Activated CD4-positive, alpha-beta T cell treated with anti-CD3 and anti-CD28 coated beads, Interleukin-10, Interleukin-2, amounts not matched to agents 100 ng/mL and 50 ng/mL, durations not matched to agents 16 hours and 8 hours (primary cell): ENCODE measurements around the gene C1orf210.

Experiments
- DNase-seq: peaks from one replicate; pipeline ENCODE4 v3.0.0-alpha.2; 2020

The C1orf210 gene

DNA sequence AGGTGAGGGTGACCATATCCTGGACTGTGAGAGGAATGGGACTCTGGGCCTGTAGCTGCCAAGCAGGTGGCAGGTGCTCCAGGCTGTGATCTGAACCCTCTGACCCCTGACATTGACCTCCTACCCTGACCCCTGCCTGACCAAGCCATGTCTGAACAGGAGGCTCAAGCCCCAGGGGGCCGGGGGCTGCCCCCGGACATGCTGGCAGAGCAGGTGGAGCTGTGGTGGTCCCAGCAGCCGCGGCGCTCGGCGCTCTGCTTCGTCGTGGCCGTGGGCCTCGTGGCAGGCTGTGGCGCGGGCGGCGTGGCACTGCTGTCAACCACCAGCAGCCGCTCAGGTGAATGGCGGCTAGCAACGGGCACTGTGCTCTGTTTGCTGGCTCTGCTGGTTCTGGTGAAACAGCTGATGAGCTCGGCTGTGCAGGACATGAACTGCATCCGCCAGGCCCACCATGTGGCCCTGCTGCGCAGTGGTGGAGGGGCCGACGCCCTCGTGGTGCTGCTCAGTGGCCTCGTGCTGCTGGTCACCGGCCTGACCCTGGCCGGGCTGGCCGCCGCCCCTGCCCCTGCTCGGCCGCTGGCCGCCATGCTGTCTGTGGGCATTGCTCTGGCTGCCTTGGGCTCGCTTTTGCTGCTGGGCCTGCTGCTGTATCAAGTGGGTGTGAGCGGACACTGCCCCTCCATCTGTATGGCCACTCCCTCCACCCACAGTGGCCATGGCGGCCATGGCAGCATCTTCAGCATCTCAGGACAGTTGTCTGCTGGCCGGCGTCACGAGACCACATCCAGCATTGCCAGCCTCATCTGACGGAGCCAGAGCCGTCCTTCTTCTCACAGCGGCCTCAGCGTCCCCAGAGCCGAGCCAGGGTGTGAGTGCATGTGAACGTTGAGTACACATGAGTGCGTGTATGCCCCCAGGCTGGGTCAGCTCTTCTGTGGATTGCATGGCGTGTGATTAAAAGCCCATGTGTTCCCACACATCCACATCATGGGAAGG is 12.5 kb downstream of the C1orf210 start:
- no peak for DNase-seq

DNA sequence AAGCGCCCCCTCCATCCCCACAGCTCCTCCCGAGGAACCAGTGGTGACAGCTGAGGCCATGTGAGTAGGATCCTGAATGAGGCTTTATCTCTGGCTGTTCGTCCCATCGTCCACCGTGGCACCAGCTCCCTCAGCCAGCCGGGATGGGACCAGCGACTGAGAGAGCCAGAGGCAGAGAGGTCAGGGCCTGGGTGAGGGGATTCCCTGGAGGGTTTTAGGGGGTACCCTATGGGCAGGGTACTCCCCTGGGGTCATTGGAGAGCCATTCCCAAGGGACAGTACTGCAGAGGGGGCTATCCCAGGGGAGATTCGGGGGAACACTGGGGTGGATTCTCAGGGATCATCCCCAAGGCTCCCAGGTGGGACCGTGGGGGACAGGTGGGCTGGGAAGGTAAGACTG is 13.2 kb downstream of the C1orf210 start:
- DNase-seq: no peak

DNA sequence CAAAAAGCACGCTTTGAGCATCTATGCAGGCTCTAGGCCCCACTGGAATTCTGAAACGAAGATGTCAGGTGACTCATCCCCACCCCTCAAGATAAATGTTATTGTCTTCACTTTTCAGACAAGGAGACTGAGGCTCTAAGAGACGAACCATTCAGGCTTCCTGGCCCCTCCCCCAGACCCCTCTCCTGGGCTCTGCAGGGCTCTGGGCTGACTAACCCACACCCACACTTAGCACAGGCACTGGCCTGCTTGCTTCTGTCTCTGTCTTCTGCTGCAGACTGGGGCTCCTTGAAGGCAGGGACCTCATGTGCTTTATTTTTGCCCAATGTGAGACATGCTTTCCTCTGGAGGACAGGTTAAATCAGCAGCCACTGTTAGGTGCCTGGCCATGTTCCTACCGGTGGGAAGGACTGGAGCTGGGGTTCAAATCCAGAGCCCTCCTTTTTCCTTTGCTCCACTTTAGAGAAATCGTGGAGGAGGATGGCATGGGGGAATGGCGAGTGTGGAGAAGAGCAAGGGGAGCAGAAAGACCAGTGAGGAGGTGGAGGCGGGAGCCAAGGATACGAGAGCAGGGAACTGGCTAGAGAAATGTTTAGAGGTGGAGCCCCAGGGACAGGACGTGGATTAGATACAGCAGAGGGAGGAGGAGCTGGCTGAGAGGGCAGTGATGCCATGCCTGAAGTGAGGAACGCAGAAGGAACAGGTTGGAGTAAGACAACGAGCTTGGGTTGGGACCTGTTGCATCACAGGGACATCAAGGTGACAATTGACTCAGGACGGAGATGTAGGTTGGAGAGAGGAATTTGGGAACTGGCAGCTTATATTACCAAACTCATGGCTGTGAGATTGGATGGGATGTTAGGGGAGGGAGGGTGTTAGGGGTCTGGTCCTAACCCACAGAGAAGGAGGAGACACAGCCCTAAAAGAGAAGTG is 13.9 kb downstream of the C1orf210 start:
- DNase-seq: no peak

DNA sequence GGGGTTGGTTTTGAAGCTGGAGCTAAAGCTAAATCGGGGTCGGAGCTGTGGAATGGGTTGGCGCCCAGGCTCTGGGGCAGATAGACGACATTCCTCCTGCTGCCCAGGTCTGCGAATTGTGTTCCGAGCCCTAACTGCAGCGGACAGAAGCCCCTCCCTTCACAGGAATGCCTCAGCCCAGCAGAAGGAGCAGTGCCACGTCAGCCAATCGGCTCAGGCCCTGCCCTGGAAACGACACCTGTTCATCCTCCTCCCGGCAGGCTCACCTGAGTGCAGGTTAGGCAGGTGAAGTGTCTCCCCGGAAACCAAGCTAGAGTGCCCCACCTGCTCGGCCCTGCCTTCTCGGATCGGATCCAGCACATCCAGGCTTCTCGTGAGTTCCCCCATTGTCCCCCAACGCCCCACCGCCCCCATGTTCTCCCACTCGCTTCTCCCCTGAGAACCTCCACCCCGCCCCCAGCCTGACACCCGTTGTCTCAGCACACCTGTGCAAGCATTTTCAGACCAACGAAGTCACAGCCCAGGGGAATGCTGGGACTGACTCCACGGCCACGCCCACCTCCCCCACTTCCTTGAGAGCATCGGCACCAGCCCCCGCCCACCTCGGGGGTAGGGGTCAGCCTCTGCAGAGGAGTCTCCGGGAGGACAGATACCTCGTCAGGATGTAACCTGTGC is 14.8 kb downstream of the C1orf210 start:
- no peak for DNase-seq

DNA sequence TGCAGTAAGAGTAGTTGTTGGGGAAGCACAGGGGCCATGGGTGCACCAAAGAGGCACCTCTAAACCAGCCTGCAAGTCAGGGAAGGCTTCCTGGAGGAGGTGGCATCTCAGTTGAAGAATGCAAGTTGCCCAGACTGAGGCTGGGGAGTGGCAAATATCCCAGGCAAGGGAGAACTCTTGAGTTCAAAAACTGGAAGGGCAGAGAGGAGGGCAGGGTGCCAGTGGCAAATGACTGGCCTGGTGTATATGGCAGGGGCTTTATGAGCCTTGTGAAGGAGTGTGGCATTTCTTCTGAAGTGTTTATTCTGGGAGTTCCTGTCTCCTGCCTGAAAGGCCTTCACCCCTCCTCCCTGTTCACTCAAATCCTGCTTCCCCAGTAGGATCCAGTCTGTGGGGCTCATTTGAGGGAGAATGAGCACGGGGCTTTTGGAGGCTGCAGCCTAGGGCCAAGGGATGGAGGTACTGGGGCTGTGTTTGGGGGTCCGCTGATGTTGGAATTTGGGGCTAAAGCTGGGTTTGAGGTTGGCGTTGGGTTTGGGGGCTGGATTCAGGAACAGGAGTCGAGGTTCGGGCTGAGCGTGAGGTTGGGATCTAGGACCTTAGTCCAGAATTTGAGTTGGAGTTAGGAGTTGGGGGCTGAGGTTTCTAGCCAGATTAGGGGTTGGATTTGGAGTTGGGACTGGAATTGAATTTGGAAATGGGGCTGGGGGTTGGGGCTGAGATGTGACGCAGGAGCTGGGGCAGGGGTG is 15.6 kb downstream of the C1orf210 start, which contains the start of gene TMEM125:
TMEM125 (plus strand) TSS at position 357 of the 749 bp plus-strand sequence. CDS start 2,740 bp downstream, outside the sequence.
- DNase-seq: no peak

DNA sequence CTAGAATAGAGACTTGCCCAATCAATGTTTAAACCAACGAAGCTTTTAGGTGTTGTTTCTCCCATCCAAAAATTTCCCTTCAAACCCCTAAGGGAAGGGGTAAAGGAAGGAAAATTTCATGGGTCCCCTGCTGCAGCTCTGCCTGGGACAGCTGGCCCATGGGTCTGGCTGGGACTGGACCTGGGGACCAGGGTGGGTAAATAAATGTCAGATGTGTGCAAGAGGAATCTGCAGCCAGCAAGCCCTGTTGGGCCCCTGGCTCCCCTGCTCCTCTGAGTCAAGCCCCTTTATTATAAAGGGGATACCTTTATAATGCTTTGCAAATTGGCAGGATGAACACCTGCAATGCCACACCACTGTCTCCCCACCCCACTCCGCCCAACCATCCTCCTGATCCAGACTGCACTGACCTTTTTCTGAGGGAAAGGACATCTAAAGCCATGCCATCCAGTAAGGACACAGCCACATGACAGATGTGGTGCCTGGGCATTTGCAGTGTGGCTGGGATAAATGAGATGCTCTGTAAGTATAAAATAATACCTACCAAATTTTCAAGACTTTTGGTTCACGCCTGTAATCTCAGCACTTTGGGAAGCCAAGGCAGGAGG is 17.5 kb downstream of the C1orf210 start:
- no peak for DNase-seq

DNA sequence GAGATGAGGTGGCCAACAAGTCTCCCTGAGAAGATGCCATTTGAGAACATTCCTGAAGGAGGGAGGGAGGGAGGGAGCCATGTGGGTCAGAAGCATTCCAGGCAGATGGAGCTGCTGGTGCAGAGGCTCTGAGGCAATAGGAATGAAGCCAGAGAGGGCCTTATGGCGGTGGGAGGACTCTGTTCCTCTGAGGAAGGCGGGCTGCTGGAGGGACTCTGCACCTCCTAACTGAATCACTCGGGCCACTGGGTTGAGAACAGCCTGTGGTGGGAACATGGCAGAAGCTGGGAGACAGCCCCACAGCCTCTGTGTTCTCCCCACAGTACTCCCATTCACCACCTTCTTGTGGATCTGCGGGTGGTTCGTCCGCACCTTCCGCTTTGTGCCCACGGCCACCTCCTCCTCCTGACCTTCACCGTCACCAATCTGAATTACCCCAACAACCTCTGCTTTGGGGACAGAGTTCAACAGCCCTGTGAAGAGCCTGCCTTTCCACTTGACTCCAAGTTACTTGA is 18.0 kb downstream of the C1orf210 start:
- no peak for DNase-seq

- no peak for DNase-seq
Measured at GRCh38 chr1:43266881-43267280, 18.5 kb downstream of the C1orf210 start.

GRCh38 chr1:43265431-43265830 is 19.9 kb downstream of the C1orf210 start:
- no peak for DNase-seq

DNA sequence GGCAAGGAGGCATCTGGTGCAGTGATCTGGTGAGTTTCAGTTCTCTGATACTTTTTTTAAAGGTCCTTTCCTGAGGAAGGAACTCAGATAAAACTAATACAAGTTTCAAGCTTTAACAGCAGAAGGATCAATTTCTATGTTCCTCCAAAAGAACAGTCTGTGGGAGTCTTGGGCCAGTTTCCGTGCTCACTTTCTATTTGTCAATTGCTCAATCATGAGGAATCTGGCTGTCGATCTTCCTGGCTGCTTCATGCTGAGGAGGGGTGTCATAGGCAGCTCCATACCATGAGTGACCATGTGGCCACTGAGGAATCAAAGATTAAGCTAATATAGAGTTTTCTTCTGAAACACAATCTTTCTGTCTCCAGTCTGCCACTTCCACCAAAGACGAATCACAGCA is 27.0 kb downstream of the C1orf210 start:
- no peak for DNase-seq

DNA sequence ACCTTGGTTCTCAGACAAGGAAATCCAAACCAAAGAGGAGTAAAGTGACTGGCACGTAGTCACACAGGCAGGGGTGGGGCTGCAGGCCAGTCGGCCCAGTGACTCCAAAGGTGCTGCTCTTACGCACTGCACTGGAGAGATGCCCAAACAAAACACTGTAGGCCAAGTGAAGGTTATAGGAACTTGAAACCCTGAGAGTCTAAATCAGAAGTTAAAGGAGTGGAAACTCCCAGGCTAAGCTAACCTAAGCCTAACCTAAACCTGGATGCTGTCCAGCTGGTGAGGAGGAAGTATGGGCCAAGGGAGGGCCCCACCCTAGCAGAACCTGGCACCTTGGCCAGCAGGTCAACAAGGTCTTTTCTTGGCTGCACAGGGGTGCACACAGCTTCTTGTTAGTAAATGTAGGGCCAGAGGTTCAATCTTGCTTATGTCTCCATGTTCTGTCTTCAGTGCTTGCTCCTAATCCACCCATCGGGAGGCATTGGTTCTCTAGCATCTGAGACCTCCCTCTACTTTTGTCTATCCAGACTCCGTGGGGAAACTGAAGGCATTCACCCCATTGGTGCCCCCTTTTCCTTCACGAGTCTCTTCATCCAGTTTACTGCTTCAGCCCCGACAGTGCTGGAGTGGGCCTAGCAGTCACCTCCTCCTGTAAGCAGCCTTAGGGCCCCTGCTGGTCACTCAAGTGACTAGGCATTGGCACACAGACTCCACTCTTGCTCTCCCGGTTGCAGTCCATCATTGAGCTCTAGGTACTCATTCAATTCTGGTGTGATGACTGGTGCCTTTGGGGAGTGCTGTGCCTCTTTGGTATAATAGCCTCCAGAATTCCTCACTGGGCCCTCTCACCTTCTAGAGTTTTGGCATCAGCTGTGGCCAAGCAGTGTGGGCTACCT is 28.5 kb downstream of the C1orf210 start:
- DNase-seq: no peak

GRCh38 chr1:43255438-43256210 is 29.8 kb downstream of the C1orf210 start:
- DNase-seq: no peak

- no peak for DNase-seq
Measured at GRCh38 chr1:43253876-43254275, 31.5 kb downstream of the C1orf210 start.

GRCh38 chr1:43253173-43253572 is 32.2 kb downstream of the C1orf210 start:
- DNase-seq: no peak

- DNase-seq: no peak
Measured at GRCh38 chr1:43252225-43252624, 33.2 kb downstream of the C1orf210 start.

- no peak for DNase-seq
Measured at GRCh38 chr1:43251024-43251423, 34.4 kb downstream of the C1orf210 start.

DNA sequence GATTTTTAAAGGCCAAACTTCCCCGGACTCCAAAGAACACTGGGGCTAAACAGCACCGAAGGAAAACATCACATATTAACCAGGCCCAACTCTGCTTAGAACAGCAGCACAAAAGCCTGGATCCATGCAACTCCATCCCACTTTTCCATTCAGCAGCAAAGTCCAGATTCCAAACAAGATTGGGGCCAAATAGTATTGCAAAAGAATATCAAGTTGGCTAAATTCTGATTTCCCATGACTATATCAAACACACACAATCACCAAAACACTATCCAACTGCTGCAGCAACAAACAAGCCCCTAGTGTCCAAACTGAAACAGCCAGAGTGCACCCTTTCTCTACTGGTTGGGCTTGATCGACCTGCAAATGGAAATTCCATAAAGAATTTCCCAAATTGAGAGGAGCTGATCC is 35.0 kb downstream of the C1orf210 start:
- DNase-seq: no peak

DNA sequence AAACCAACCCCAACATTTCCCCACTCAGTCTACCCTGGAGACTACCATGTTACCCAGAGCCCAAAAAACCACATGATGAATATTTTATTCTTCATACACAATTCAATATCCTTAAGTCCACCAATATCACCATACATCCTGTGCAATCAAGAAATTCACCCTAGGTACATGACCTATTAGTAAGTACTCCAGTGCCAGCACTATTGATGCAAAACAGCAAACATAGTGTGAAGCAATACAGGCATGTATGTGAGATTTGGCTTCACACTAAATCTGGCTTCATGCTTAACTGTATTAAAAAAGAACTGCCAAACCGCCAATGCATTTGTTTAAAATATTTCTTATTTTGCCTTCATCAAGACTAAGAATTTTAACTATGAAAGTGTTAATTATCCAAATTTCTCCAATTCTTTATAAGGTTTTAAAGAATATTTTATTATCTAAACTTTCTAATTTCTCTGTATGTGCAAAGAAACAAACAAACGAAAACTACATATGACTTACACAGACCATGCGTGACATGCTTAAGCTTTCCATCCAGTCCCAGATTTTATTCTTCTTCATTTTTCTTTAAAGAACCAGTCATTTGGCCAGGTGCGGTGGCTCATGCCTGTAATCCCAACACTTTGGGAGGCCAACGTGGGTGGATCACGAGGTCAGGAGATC is 38.0 kb downstream of the C1orf210 start:
- DNase-seq: no peak
